ENCODE data around the gene GALNT2.

Gene GALNT2

DNA sequence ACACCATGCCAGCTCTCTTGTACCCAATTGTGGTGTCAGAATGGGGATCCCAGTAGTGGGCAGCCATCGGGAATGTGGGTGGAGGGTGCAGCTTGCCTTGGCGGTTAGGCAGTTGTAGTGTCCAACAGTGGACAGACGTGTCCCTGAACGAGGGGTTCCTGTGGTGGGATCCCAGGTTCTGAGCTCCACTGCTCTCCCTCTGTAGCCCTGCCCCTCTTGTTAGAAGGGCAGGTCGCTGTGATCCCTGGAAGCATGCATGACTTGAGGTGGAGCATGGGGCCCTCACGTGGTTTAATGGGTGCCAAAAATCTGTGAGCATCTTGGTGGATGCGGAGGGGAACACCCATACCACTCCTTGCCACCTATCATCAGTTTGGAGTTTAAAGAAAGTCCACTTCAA lies 4.3 kb downstream of the GALNT2 start:
- no peak for DNase-seq (ENCODE audit: low read depth in 2 of 2)

DNA sequence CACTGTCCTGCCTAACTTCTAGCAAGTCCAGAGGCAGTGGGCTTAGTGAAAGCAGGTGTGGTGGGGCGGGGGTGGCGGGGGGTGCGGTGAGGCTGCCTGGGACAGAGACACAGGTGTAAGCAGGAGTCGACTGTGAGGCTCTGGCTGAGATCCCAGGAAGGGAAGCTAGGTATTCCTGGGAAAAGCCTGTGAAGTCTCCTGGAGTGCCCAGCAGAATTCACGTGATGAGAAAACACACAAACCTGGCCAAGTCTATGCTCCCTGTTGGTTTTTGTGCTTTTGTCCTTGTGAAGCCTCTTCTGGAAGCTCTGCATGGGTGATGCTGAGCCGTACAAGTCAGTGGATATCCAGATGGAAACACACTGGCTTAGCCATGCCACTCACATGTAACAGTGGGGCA lies 5.3 kb downstream of the GALNT2 start:
- DNase-seq (ENCODE audit: low read depth in 2 of 2), result no peak

DNA sequence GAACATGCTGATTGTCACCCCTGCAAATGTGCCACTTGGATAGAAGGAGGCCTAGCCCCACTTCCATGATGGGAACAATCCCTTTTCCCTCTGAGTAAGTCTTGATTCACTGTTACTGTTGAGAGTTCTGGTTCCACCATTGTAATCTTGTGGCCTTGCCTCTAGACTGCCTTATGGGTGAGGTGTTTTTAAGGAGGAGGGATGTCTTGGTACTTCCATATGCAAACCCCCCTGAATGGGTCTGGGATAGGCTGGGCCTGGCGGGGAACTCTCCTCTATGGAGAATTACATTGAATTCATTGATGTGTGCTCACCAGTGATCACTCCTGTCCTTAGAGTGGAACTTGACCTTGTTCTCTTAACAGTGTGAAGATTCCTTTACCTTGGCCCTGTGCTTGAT lies 5.8 kb downstream of the GALNT2 start:
- no peak for DNase-seq (ENCODE audit: low read depth in 2 of 2)

DNA sequence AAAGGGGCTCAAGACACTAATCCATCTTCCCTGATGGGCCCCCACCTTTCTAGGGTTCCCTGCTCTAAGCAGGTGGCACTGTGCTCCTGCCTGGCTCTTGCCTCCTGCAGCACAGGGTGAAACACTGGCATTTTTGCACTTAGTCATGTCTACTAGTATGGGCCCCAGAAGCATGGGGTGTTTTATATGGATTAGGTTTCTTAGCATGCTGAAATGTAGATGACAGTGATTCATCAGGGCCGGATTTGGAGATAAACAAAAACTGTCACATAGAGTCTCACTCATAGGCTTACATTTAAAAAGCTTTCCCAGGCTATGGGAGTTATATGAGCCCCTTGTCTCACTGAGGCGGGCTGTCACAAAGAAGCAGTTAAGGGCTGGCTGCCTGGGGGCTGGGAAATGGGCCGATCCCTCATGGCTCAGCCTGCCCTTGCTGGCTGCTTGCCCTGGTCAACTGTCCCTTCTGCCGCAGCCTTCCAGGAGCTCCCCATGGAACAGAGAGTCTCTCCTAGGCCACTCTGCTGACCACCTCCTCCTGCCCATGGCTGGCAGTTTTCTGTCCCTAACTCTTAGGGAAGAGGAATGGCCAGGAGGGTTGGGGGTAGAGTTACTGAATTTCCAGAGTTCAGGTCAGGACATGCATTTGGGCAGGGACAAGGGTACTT lies 6.5 kb downstream of the GALNT2 start:
- DNase-seq (ENCODE audit: low read depth in 2 of 2), result no peak

DNA sequence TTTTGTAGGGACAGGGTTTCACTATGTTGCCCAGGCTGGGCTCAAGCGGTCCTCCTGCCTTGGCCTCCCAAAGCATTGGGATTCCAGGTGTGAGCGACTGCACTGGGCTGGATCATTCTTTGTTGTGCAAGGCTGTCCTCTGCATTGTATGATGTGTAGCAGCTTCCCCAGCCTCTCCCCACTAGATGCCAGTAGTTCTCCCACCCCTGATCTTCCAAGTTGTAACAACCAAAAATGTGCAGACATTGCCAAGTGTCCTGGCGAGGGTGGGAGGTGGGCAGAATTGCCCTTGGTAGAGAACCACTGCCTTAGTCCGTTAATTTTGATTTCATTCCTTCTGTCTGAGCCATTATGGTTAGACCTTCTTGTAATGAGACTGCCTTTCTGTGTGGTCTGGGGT lies 7.2 kb downstream of the GALNT2 start:
- no peak for DNase-seq (ENCODE audit: low read depth in 2 of 2)

DNA sequence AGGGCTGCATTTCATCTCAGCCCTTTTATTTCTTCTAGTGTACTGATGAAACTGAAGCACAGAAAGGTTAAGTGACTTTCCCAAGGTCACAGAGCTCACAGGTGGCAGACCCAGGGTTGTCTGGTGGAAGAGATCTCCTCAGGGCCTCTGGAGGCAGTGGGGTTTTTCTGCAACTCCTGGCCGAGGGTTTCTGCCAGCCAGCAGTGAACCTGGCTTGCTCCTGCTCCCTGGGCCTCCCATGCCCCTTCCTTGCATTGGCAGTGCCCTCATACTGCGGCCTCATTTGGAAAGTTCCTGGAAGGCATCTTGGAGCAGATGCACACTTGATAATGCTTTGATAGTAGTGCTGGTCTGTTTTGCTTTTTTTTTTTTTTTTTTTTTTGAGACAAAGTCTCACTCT lies 7.7 kb downstream of the GALNT2 start:
- no peak for DNase-seq (ENCODE audit: low read depth in 2 of 2)

DNA sequence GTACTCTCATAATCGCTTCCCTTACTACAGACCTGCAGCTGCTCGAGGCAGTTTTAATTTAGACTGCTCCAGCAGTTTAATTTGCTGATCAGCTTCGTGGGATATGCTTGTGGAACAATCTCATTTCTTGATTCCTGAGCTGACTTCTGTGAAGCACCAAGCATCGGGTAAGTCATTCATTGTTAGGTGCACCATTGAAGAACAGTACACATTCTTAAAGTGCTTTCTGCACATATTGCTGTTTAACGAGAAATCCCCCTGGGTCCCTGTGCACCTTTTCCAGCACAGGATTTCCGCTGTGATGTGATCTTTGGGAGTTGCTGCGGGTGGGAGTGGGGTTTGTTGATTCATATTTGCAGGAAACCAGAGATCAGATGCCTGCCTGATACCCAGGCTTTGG lies 9.1 kb downstream of the GALNT2 start:
- no peak for DNase-seq (ENCODE audit: low read depth in 2 of 2)

DNA sequence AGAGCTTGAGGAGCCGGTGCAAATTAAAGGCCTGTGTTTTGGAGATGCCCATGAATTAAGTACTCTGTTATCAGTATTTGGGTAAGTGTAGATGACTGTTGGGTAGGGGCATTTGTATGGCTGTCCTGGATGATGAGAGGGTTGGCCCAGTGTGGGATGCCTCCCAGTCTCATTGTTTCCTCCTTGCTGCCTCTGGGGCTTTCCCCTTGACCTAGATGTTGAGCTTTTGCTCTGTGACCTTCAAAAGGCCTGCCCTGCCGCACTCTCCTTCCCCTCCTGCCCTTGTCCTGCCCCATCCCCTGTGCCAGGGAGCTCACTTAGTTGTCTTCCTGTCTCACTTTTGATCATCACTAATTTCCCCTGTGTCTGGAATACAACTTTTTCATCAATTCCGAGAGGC lies 10.0 kb downstream of the GALNT2 start:
- DNase-seq (ENCODE audit: low read depth in 2 of 2), result no peak

DNA sequence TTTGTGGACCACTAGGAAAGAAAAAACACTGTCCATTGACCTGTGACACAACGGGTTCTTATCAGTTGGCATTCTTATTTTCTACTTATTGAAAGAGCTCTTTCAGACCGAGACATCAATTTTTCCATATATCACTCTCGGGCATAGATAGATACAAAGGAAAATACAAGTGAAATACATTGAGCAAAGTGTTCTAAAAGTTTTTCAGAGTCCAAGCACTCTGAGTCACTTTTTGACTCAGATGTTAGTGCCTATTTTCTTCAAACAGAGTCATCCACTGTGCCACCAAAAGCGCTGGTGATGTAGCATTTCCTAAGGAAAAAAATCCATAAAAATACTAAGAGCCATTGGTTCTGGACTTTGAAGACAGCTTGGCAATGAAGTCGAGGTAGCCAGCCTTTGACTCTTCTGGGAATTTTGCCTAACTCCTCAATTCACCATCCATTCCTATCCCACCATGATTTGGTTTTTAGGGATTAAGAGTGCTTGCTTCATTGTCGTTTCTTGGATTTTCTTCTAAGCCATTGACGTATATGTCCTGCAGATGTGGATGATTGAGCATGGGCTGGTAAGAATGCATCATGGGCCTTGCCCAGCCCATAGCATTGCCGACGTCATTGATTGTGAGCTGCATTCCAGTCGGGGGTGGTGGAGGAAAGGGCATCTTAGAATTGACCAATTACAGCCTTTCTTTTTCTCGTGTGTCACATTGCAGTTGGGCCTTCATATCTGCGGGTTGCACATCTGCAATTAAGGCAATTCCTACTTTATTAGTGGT lies 10.6 kb downstream of the GALNT2 start:
- no peak for DNase-seq (ENCODE audit: low read depth in 2 of 2)

DNA sequence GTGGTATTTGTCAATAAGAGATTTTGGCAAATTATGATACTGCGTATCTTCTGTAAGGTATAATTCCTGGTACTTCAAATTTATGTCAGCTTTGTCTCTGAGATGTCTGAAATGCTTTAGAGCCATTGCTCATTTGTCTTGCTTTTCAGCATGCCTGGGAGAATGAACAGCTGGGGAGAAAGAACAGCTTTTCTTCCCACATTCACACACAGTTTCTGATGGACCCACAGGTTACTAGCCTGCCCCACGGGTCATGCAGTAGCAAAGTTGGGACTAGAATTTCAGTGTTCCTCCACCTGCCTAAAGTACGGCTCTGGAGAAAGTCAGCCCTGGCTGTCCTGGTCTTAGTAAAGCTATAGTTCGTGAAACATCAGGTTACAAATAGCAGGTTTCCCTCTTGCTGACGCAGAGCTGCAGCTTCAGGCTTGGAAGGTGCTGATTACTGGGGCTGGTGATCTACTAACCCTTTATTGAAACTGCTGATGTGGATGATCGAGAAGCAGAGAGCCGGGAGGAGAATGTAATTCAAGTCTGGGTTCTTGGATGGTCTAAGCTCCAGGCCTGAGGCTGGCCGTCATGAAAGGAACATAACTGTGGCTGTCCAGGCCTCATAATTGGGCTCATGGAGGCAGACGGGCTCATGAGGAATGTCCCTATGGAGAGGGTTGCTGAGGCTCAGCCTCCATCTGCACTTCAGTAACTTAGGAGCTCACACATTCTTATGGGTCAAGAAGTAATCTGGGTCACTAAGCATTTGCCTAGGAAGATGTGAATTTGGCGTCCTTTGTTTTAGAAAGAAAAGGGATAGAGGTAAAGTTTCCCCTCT lies 12.4 kb downstream of the GALNT2 start:
- DNase-seq (ENCODE audit: low read depth in 2 of 2), result no peak

DNA sequence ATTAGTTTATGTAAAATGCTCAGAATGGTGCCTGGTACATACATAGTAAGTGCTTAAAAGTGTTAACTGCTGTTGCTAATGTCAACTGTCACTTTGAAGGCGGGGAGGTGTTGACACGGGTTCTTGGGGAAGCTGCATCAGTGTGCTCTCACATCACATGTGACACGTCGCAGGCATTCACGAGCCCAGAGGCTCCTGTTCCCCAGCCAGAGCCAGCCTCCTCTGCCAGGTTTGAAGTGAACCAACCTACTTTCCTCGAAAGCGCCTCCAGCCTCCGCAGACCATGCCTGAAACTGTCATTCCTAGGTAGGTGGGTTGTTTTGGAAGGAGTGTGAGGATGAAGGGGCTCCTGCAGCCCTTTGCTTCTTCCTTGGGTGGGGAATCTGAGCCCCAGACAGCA lies 13.8 kb downstream of the GALNT2 start:
- DNase-seq (ENCODE audit: low read depth in 2 of 2), result no peak

DNA sequence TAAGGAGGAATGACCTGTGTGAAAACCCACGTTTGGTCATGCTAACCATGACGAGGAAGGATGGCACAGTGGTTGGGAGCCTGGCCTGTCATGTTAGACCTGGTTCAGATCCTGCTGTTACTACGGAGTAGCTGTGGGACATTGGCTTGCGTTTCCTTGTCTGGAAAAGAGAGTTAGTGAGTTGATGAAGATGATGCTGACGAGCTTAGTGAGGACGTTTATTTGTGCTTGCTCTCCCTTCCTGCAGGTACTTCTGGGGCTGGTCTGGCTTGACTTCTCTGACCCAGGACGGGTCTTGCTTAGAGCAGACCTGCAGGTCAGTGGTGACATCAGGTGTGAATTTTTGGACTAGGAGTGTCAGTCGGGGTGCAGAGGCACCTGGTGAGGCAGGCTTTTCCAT lies 14.7 kb downstream of the GALNT2 start:
- no peak for DNase-seq (ENCODE audit: low read depth in 2 of 2)

DNA sequence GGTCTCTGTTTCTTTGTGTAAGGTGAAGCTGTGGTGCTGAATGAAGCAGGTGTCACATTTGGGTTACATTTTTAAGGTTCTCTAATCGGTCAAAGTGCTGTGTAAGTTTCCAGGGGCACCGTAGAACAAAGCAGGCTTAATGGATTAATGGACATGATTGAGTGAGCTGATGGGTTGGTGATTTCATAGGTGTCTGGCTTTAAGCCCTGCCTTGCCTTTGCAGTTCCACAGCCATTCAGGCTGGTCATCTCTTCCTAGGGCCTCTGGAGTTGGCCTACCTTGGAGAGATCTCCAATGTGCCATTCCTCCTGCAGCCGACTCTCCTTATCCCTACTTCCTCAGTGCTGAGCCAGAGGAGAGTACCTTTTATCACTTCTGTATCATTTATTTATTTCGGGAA lies 15.2 kb downstream of the GALNT2 start:
- DNase-seq (ENCODE audit: low read depth in 2 of 2), result no peak

DNA sequence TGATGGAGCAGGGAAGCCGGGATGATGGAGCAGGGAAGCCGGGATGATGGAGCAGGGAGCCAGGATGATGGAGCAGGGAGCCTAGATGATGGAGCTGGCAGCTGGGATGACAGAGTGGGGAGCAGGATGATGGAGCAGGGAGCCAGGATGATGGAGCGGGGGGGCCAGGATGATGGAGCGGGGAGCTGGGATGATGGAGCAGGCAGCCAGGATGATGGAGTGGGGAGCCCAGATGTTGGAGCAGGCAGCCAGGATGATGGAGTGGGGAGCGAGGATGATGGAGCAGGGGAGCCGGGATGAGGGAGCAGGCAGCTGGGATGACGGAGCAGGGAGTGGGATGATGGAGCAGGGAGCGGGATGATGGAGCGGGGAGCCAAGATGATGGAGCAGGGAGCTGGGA lies 16.0 kb downstream of the GALNT2 start:
- DNase-seq (ENCODE audit: low read depth in 2 of 2), result no peak

DNA sequence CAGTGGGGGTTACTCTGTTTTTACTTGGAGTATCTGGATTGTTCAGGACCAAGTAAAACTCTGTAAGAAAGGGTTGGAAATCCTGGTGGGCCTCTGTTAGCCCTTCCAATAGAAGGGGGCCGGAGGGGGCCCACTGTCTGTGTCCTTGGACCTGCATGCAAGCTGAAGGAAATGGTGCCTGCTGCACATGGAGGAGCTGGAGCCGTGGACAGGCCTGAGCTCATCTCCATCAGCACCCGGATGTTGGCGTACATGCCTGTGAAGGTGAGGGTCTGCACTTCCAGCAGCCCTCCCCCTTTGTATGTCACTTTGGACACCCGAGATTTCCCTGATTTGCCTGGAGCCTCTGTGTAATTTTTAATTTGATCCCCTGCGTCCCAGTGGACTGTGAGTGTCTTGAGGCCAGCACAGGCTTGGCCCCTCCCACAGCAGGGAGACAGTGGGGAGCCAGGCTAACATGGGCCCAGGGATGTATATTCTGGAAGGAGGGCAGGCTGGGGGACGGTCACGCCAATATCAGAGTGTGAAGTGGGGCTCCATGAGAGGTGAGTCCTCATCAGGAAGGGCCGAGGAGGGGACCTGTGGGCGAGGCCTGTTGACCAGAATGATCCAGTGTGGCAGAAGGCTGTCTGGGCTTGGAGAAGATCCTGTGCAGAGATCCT lies 16.8 kb downstream of the GALNT2 start:
- DNase-seq (ENCODE audit: low read depth in 2 of 2), result no peak

DNA sequence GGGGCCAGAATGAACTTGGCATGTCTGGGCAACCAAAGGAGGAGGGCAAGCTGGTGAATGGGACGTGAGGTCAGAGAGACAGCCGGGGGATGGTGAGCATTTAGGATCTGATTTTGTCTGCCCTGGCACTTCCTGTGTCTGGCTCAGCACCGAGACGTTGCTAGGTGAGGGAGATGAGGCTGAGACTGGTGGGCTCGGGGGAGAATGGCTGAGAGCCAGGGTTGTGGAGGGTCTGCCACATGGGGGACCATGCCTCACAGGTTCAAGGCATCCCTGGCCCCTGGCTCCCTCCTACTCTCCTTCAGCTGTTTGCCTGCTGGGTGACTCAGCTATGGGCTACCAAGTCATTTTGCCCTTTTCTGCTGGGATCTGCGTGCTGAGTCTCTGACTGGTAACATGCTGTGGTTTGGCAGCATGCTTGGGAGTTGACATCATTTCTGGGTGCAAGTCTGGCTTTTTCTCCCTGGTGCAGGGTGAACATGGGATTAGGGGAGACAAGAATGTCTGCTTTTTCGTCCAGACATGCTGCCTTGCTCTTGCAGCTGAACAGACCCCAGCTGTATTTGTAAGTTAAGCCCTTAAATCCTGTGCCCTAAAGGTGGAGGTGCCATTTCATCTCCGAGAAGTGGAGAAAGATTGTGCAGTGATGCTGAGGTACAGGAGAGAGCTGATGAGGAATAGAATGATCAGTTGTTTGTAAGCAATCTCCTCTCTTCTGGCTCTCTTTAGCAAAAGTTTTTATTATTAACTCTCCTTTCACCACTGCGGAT lies 17.6 kb downstream of the GALNT2 start:
- DNase-seq (ENCODE audit: low read depth in 2 of 2), result peak; percentile 59 to 69

DNA sequence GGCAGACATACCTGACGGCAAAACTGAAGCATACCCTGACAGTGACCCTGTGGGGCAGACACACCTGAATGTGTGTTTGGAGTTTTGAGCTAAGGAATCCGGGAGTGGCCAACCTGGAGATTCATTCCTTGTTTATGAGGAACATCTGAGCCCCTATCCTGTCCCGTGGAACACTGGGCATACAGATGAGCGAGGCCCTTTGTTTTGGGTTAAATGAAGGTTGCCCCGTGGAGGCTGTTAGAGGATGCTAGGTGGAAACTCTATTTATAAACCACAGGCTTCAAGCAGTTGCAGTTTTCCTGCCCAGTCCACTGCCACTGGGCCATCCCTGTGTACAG lies 18.1 kb downstream of the GALNT2 start:
- no peak for DNase-seq (ENCODE audit: low read depth in 2 of 2)

DNA sequence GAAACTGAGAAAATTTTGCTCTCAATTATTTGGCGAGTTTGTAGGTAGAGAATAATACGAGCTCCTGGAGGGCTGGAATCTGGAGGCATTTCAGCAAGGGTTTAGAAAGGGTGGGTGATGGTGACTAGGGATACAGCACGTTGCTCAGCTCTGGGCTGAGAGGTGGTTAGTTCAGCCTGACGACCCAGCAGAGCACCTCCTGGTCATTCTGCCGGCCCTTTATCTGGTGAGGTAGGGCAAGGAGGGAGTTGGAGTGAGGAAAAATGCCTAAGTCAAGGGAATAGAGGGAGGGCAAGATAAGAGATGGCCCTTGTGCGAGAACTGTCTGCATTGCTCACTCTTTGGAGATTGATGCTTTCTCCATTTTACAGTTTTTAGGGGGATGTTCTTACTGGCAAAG lies 19.1 kb downstream of the GALNT2 start:
- no peak for DNase-seq (ENCODE audit: low read depth in 2 of 2)

DNA sequence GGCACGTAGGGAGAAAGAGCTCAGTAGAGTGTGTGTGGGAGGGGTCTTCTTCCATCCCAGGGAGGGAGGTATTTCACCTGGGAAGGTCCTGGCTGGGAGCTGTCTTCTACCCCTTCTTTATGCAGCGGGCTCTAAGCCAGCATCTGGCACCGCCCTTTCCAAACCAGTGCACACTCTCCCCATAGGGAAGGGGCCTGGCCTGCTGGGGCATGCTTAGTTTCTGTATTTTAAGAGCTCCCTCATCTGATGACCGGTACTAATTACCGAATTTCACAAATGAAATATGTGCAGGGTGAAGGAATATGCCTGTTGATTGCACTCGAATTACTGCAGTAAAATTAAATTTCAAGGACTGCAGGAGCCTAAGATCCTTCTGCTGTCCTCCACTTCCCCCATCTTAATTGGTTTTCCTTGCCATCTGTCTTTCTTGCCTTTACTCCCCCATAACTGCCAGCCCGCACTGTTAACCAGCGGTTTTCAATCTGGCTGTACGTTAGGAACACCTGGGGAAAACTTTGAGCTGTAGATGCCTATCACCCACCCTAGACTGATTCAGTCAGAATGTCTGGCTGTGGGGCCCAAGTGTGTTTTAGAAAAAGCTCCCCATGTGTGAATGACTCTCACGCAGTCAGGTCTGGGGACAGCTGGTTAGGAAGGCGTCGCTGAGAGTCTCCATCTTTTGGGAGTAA lies 20.1 kb downstream of the GALNT2 start:
- no peak for DNase-seq (ENCODE audit: low read depth in 2 of 2)

DNA sequence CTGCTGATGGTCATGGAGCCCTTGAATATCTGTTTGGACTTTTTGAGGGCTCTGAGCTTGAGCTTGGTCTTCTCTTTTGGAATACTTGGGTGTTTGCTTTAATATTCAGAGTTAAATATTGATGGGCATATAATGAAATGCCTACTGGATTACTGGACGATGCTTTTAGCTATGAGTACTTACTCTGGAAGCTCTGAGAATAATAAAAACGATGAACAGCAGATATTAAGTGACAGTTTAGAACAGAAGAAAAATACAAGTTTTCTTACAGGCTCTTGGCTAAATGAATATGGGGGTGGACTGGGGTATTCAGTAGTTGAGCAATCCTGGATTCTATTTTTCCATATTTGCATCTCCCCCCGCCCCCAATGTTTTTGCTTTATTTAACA lies 20.7 kb downstream of the GALNT2 start:
- no peak for DNase-seq (ENCODE audit: low read depth in 2 of 2)

DNA sequence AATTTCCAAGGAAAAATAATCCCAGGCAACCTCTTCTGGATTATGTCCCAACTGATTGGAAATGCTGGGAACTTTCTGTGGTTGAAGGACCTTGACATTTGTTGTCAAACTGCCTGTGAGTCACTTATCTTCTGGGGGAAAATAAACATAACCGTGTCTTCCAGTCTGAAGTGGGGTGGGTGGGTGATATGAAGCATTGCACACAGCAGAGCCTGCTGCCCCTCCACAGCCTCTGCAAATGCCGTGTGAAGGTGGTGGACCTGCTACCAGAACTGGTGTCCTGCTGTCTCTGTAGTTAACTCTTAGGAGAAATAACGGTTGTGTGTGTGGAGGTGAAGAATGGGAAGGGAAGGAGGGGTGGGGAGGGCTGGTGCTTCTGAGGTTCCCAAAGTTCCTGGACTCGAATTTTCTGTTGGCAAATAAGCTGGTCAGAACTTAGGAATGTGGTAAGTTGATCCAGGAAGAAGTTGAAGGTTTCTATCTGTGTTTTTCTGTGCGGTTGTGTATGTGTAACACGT lies 23.2 kb downstream of the GALNT2 start:
- DNase-seq (ENCODE audit: low read depth in 2 of 2), result no peak
